HG03354 (cell line): ENCODE data around the gene FRG2B.
"Not testable (repeated sequence)": the region's sequence is repeated elsewhere in the genome, so short reads cannot be mapped to it uniquely, and the experiment has no call there.

ENCODE experiments used
- ATAC-seq: cut with Tn5 transposase; IDR thresholded peaks from one replicate; pipeline ENCODE4 v1.9.1; 2021; ENCODE audit warnings: mild to moderate bottlenecking; ENCODE audit not compliant: unreplicated experiment, poor library complexity, severe bottlenecking

FRG2B gene

DNA sequence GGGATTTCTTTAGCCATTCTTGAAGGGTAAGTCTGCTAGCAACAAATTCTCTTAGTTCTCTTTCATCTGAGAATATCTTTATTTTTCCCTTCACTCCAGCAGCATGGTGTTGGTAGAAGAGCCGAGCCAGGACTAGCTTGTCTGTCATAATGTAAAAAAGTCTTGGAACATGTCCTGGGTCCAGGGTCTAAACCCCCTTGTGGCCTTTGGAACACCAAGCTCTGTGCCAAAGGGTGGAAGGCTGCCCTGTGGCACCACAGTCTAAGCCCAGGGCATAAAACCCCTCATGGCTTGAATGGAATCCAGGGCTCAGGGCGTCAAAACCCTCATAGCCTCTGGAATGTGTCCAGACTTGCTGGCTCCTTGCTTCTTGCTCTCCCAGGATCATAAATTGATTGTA lies 23.2 kb downstream of the FRG2B start:
- ATAC-seq: not testable (repeated sequence)

- no peak for ATAC-seq
Observed at GRCh38 chr10:133600657-133601056, 25.9 kb downstream of the FRG2B start.

GRCh38 chr10:133599869-133600268 lies 26.7 kb downstream of the FRG2B start:
- ATAC-seq: not testable (repeated sequence)

DNA sequence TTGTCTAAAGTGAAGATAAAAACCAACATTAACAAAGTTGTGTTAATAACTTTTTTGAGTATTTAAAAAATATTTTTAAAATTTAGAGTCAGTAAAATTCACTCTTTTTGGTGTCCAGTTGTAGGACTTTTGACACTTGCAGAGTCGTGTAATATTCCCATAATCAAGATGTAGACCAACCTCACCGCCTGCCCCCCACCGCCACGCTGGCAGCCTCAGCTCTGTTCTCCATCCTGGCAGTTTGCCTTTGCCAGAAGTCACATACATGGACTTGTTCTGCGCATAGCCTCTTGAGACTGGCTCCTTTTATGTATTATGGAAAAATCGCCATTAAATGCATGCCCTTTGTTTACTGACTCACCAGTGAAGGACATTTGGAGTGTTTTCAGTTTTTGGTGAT lies 33.9 kb downstream of the FRG2B start:
- ATAC-seq: no peak

DNA sequence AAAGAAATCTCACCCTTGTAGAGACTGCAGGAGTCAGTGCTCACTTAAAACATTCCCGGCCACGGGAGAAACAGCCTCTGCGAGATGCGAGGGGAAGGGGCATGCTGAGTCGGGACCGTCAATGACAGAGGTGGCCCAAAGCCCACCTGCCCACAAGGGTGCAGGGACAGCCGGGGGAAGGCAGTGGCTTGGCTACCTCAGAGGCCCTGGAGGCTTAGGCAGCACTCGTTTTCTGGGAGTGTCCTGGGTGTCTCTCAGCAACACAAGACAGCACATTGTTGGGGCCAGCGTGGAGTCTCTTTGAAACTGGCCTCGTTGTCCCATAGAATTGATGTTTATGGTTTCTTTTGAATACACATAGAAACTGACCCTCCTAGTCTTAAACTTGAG lies 35.6 kb downstream of the FRG2B start:
- no peak for ATAC-seq

GRCh38 chr10:133590226-133590969 lies 36.2 kb downstream of the FRG2B start:
- no peak for ATAC-seq

DNA sequence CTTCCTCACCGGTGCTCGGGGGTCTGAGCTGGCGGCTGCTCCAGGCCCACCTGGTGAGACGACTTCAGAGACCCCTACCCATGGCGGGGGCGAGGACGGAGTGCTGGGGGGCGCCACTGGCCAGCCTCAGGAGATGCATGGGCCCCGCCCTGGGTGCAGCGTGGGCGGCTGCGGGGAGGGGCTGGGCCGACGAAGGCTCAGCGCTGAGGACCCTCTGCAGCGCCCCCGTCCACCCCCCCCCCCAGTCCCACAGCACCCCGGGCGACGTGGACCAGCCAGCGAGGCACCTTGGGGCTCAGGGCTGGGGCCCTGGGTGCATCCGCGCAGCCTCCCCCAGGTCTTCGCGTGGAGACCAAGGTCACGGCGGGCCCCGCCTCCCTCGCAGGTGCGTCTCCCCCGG lies 49.6 kb downstream of the FRG2B start:
- not testable (repeated sequence) for ATAC-seq
